PC-9 (cell line): ENCODE measurements around the gene PITPNB. TPM values are rescaled to one million over a fixed set of nuclear protein-coding genes. Genes with fewer than 3 reads are reported as not detected.

ENCODE experiments used
- BruUV-seq: library from RNA; stranded (reverse); fragments of 400-500 nt; replicated peaks from 2 replicates; lab custom pipeline; 2021; lab: Mats Ljungman, UMichigan
- CTCF ChIA-PET: fragments of 300-600 bp; sonication (Branson Sonifier 250); formaldehyde crosslinking; loops from one replicate; lab custom pipeline; 2022; ENCODE audit warnings: antibody characterized with exemption; lab: Charles Lee
- POLR2A ChIA-PET: fragments of 300-600 bp; sonication (Branson Sonifier 250); formaldehyde crosslinking; loops from one replicate; lab custom pipeline; 2022; ENCODE audit warnings: antibody characterized with exemption; ENCODE audit not compliant: unreplicated experiment; lab: Charles Lee
- DNase-seq, 2 experiments: peaks; one replicate each; pipeline versions ENCODE4 v3.0.0 to v3.0.0-alpha.2; 2015 to 2022; ENCODE audit warnings: mixed read lengths in 1 of 2
- H2AFZ ChIP-seq: fragments of 200-600 bp; sonication (generic); 2 replicates; pipeline ENCODE4 v1.8.1; 2017; ENCODE audit warnings: antibody characterized with exemption
- H3F3A ChIP-seq: fragments of 200-600 bp; sonication (generic); 2 replicates; pipeline ENCODE4 v1.8.1; 2017; ENCODE audit warnings: antibody characterized with exemption, mild to moderate bottlenecking, low read depth; ENCODE audit not compliant: insufficient read depth
- H3K27ac ChIP-seq: fragments of 200-600 bp; sonication (generic); 2 replicates; pipeline ENCODE4 v1.6.1; 2016; ENCODE audit warnings: mixed run types
- H3K27me3 ChIP-seq: fragments of 200-600 bp; sonication (generic); 2 replicates; pipeline ENCODE4 v1.6.1; 2016; ENCODE audit warnings: low read depth, mixed run types; ENCODE audit not compliant: insufficient read depth
- H3K36me3 ChIP-seq: fragments of 200-600 bp; sonication (generic); 2 replicates; pipeline ENCODE4 v1.6.1; 2016; ENCODE audit warnings: low read depth, mixed run types
- H3K4me1 ChIP-seq: fragments of 200-600 bp; sonication (generic); replicated peaks from 2 replicates; pipeline ENCODE4 v1.6.1; 2016; ENCODE audit warnings: mixed run types; ENCODE audit not compliant: insufficient read depth
- H3K4me2 ChIP-seq: fragments of 200-600 bp; sonication (generic); 2 replicates; pipeline ENCODE4 v1.6.1; 2017; ENCODE audit warnings: mixed run types
- H3K4me3 ChIP-seq: fragments of 200-600 bp; sonication (generic); 2 replicates; pipeline ENCODE4 v1.6.1; 2016; ENCODE audit warnings: mixed run types
- H3K79me2 ChIP-seq: fragments of 200-600 bp; sonication (generic); 2 replicates; pipeline ENCODE4 v1.6.1; 2017; ENCODE audit warnings: low read depth, mixed run types
- H3K9me2 ChIP-seq: fragments of 200-600 bp; sonication (generic); 2 replicates; pipeline ENCODE4 v1.8.1; 2017; ENCODE audit warnings: mild to moderate bottlenecking; ENCODE audit not compliant: insufficient read depth
- H3K9me3 ChIP-seq: fragments of 200-600 bp; sonication (generic); 2 replicates; pipeline ENCODE4 v1.8.1; 2016; ENCODE audit warnings: low read depth; ENCODE audit not compliant: insufficient read depth
- H4K20me1 ChIP-seq: fragments of 200-600 bp; sonication (generic); 2 replicates; pipeline ENCODE4 v1.8.1; 2017; ENCODE audit not compliant: insufficient read depth
- CTCF ChIP-seq: fragments of 200-600 bp; sonication (generic); conservative IDR thresholded peaks from 2 replicates; pipeline ENCODE4 v1.6.1; 2017; ENCODE audit warnings: mixed run types, antibody characterized with exemption, mild to moderate bottlenecking, moderate library complexity
- EZH2 ChIP-seq: fragments of 200-600 bp; sonication (generic); IDR thresholded peaks from 2 replicates; pipeline ENCODE4 v1.8.0; 2017; ENCODE audit warnings: antibody characterized with exemption, low read depth
- intact Hi-C: fragments of 100-400 bp; cut with micrococcal nuclease; formaldehyde crosslinking; loops from one replicate; pipeline ENCODE4 v1.10.0; 2022; ENCODE audit not compliant: unreplicated experiment
- total RNA-seq: library from RNA; stranded (reverse); gene quantifications from 2 replicates; pipeline ENCODE4 v1.2.3, GENCODE V29; 2021

PITPNB gene
- total RNA-seq, 1 experiment from 2014 or later, result 49.6 TPM

- Histone ChIP-seq H4K20me1 (peaks cover 6% of the 10 kb centered on the region), H3F3A (peaks cover 5% of the 10 kb centered on the region; the same call in 1 of the 2 replicates), H3K27me3 (no peaks in the 10 kb centered on the region), H3K4me2 (no peak overlapping the region), H3K4me3 (no peak overlapping the region), H3K4me1 (no peaks in the 10 kb centered on the region), H2AFZ (no peak overlapping the region), H3K36me3 (peaks cover 50% of the 10 kb centered on the region), H3K27ac (no peak overlapping the region), H3K9me2 (no peaks in the 10 kb centered on the region), H3K79me2 (no peaks in the 10 kb centered on the region), H3K9me3 (no peaks in the 10 kb centered on the region)
- TSS peak; percentile 14 for BruUV-seq
- ChIA-PET POLR2A (no interaction called here), CTCF (no interaction called here)
- no peak for DNase-seq
- TF ChIP-seq CTCF (no peak), EZH2 (no peak)
- intact Hi-C loops, result no loop called here
These were observed 66.9 kb downstream of the PITPNB start for GRCh38 chr22:27851974-27852746.

- no peak for DNase-seq
- H3K4me3 ChIP-seq, result no peak overlapping the region
- no peaks in the 10 kb centered on the region for H3K79me2 ChIP-seq
- H3K9me3 ChIP-seq, result no peaks in the 10 kb centered on the region
- H4K20me1 ChIP-seq, result peaks cover 8% of the 10 kb centered on the region
- H3K27ac ChIP-seq, result no peak overlapping the region
- H3K4me2 ChIP-seq, result no peak overlapping the region
- no peaks in the 10 kb centered on the region for H3K9me2 ChIP-seq
- ChIA-PET CTCF (interaction anchor here (0.7 kb wide), 1 partner anchor 445 kb away, joined by 7 read pairs; no protein-coding TSS in a partner anchor), POLR2A (interaction anchor here (0.6 kb wide), 1 partner anchor 310 kb away, joined by 4 read pairs; no protein-coding TSS in a partner anchor)
- peaks cover 5% of the 10 kb centered on the region; the same call in 1 of the 2 replicates for H3F3A ChIP-seq
- BruUV-seq, result no TSS peak
- H2AFZ ChIP-seq, result no peak overlapping the region
- no peaks in the 10 kb centered on the region for H3K27me3 ChIP-seq
- no peaks in the 10 kb centered on the region for H3K4me1 ChIP-seq
- H3K36me3 ChIP-seq, result peaks cover 40% of the 10 kb centered on the region
- intact Hi-C loops, result no loop called here
- TF ChIP-seq CTCF (no peak), EZH2 (no peak)
These were observed 69.0 kb downstream of the PITPNB start for GRCh38 chr22:27850000-27850521.

GRCh38 chr22:27848005-27848404, 71.1 kb downstream of the PITPNB start:
- intact Hi-C loops, result no loop called here
- H3K9me2 ChIP-seq, result no peaks in the 10 kb centered on the region
- H4K20me1 ChIP-seq, result peaks cover 3% of the 10 kb centered on the region; the same call in 1 of the 2 replicates
- H3F3A ChIP-seq, result peaks cover 5% of the 10 kb centered on the region; the same call in 1 of the 2 replicates
- H3K4me2 ChIP-seq, result no peak overlapping the region
- no peaks in the 10 kb centered on the region for H3K9me3 ChIP-seq
- no peak for TF ChIP-seq CTCF
- no peak for TF ChIP-seq EZH2
- no peaks in the 10 kb centered on the region for H3K79me2 ChIP-seq
- CTCF ChIA-PET, result no interaction called here
- no TSS peak for BruUV-seq
- POLR2A ChIA-PET, result no interaction called here
- H3K36me3 ChIP-seq, result peaks cover 24% of the 10 kb centered on the region
- DNase-seq, result no peak
- no peak overlapping the region for H3K27ac ChIP-seq
- H3K4me1 ChIP-seq, result no peaks in the 10 kb centered on the region
- no peak overlapping the region for H3K4me3 ChIP-seq
- no peaks in the 10 kb centered on the region for H3K27me3 ChIP-seq
- H2AFZ ChIP-seq, result no peak overlapping the region
